DOHH2 (cell line): ENCODE measurements around the gene PTPRN2.

Experiments used
- EZH2phosphoT487 ChIP-seq: fragments of 200-600 bp; sonication (generic); IDR thresholded peaks from 2 replicates; pipeline ENCODE4 v1.6.1; 2017; ENCODE audit warnings: borderline replicate concordance, mild to moderate bottlenecking, antibody characterized with exemption, low read length, moderate library complexity, mixed read lengths
- TF ChIP-seq, protein P1 (sequence below): fragments of 200-600 bp; sonication (generic); IDR thresholded peaks from one replicate; pipeline ENCODE4 v1.5.1; 2014; ENCODE audit warnings: antibody characterized with exemption, mild to moderate bottlenecking, low read depth, low read length; ENCODE audit not compliant: poor library complexity, severe bottlenecking

DNA sequence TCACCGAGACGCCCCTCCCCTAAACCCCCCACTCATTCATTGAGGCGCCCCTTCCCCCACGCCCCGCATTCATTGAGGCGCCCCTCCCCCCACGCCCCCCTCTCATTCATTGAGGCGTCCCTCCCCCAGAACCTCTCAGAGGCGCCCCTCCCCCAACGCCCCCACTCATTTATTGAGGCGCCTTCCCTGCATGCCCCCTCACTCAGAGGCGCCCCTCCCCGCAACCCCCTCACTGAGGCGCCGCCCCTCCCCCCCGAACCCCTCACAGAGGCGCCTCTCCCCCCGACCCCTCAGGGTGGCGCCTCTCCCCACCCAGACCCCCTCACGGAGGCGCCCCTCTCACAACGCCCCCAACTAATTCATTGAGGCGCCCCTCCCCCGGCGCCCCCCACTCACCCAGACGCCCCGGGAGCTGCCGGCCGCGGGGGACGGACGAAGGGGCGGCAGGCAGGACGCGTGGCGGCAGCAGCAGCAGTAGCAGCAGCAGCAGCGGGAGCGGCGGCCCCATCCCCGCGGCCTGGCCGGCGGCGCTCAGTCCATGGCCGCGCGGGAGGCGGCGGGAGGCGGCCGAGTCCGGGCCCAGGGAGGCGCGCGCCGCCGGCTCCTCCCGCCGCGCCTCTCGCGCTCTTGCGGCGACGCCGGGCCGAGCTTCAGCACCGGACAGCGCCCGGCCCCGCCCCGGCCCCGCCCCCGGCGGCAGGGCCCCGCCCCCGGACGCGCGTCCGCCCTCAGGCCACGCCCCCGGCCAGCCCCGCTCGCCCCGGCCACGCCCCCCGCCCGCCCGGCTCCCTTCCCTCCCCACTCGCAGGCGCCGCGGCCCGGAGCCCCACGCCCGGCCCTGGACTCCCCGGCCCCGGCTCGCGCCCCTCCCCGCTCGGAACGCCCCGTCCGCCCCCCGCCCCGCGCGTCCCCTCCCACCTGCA is at the start of gene PTPRN2:
- TF ChIP-seq, protein P1, sequence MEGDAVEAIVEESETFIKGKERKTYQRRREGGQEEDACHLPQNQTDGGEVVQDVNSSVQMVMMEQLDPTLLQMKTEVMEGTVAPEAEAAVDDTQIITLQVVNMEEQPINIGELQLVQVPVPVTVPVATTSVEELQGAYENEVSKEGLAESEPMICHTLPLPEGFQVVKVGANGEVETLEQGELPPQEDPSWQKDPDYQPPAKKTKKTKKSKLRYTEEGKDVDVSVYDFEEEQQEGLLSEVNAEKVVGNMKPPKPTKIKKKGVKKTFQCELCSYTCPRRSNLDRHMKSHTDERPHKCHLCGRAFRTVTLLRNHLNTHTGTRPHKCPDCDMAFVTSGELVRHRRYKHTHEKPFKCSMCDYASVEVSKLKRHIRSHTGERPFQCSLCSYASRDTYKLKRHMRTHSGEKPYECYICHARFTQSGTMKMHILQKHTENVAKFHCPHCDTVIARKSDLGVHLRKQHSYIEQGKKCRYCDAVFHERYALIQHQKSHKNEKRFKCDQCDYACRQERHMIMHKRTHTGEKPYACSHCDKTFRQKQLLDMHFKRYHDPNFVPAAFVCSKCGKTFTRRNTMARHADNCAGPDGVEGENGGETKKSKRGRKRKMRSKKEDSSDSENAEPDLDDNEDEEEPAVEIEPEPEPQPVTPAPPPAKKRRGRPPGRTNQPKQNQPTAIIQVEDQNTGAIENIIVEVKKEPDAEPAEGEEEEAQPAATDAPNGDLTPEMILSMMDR: no peak
- no peak for TF ChIP-seq EZH2phosphoT487
